Activated CD8-positive, alpha-beta memory T cell treated with anti-CD3 and anti-CD28 coated beads for 1 hour (primary cell): ENCODE measurements around the gene SOX18.

Experiments used
- DNase-seq, 2 donors: peaks; one replicate each; pipeline ENCODE4 v3.0.0-alpha.2; 2020; ENCODE audit warnings: low read depth in 1 of 2; ENCODE audit errors: extremely low read depth in 1 of 2

Gene SOX18

DNA sequence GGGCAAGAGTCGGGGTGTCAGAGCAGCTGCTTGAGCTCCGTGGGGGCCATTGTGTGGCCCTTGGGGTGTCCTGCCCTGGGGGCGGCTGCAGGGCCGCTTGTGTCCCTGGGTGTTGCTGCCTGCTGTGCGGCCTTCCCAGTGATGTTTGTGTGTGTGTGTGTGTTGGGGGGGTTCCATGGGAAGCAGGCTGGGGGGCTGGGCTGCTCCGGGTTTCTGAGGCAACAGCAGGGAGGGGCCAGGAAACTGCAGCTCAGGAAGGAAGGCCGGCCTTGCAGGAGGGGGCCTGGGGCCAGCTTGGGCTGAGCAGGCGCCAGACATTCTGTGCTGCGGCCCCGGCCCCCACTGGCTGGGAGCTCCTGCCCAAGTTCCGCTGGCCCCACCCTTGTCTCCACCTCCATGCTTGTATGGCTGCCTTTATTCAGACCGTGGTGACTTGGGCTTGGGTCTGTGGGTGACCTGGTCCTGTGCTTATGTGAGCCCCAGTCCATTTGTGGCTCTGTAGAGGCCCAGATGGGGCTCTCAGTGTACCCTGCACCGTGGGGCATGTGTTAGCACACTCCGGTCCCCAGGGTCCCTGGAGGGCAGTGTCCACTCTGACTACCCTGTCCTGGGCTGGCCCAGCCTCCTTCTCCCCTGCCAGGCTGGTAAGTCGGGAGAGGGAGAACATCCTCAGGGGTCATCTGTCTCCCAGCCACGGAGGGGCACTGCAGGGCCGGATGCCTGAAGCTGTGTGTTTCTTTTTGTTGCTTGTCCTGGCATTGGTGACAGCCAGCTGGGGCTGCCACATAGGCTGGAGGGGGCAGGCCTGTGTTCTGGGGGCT, 4.6 kb upstream of the SOX18 start:
- no peak for DNase-seq

DNA sequence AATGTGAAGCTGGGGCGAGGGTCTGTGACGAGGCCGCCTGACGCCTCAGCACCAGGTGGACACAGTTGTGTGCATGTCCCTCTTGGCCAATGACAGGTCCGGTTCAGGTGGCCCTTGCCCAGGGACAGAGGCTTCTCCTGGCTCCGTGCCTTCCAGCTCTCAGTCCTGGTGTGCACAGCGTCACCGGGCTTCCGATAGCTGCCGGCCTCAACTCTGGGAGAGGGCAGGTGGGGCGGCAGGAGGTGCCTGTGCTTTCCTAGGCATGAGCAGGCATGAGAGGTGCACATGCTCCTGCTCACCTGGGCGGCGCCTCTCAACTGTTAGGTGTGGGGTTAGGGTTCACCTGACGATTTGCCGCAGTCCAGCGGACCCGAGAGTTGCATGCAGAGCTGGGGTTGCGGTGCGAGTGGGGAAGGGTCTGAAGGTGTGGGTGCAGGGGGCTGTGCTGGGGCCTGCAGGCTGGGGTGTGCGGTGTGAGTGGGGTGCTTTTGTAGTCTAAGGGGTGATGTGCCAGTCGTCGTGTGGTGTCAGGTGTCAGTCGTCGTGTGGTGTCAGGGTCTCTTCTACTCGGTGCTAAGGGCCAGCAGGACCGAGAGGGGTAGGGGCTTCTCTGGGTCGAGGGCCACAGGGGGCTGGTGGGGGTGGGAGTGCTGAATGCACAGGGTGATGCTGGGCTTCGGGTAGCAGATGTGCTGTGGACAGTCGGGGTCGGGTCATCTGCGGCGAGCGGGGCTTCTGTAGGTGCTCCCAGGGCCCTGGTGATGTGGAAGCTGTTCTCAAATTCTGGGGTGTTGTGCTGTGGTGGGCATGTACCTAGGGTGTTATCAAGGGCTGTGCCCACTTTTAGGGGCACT, 3.8 kb upstream of the SOX18 start:
- DNase-seq: no peak

DNA sequence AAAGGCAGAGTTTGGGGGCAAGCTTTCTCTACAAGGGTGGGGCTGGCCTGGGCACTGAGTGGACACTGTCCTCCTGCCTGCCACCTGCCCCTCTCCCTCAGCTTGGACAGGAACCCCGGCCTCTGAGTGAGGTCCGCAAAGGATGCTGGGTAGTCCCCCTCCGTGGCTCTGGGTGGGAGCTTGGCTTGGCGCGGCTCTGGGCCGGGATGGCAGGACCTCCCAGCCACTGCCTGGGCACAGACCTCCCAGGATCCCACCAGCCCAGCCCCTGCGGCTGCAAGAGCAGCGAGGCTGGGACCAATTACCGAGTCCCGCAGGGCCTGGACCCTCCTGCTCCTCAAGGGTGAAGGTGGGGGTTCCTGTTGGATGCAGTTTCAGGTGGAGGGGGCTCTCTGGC, 2.9 kb upstream of the SOX18 start:
- DNase-seq: no peak

DNA sequence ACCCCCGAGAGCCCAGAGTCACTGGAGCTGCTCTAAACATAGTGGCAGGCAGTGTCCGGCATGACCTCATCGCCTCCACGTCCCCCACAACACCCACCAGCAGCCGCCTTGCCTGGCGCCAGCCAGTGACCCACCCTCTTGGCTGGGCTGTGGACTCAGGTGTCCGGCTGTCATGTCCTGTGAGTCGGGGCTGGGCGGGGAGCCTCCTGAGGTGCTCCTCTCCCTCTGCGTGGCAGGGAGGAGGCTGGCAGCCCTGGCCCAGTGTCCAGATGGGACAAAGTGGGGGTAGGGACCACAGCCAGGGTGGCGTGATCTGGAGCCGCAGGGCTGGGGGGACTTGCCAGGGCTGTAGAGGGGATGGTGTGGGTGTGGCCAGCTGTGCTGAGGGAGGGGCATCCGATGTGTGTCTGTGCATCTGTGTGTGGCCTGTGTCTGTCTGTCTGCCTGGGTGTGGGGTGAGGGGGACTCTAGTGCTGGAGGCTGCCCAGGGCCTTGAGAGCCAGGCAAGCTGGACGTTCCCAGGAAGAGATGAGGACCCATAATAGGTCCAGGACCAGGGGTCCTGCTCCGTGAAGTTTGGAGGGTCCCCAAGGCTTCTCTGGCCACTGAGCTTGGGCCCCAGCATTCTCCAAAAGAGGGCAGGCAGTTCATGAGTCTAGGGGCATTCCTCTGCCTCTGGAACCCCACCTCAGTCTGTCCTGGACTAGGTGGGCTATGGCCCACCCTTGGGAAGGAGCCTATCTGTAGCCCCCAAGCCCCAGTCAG, 2.3 kb upstream of the SOX18 start:
- DNase-seq: no peak

DNA sequence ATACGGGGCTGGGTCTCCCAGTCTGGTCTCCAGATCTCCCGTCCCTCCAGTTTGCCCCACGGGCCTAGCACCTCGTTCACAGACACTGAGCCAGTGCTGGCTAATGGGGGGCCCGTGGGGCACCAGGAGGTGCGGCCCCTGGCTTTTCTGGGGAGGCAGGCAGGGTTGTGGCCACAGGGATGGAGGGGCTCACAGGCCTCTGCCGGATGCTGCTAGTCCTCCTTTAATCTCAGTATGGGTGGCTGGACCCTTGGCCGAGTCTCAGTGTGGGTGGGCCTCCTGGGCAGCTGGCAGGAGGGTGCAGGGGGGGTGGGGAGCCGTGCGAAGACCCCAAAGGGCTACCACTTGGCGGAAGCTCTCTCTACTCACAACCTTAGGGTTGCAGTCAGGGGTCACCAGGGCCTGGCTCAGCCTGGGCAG, 1.6 kb upstream of the SOX18 start:
- no peak for DNase-seq

DNA sequence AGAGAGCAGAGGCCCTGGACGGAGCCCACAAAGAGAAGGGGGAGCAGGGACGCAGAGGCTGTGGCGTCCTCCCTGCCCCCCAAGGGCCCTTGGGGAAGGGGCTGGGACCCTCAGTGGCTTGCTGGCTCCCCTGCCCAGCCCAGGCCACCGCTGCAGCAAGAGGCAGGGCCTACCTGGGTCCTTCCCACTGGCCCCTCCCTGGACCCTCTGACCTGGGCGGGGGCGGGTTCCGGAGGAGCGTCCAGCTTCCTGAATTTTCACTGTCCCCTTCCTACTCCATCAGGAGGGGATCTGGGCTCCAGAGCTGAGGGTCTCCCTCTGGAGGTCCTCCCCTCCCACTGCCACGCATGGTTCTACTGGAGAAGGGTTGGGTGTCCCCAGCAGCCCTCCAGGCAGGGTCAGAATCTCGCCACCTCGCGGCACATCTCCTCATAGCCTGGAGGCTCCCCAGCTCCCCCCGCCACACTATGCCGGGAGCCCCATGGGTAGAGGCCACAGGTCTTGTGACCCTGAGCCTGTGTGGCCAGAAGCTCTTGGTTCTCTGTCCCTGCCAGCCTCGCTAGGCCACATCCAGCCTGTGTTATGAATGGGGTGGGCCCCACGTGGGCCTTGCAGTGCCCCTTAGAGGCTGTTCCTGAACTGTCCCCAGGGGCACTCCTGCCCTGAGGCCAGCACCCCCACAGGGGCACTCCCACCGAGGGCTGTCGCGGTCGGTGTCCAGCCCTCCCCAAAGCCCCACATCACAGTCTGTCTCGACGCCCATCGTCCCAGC, 1.0 kb upstream of the SOX18 start:
- no peak for DNase-seq

DNA sequence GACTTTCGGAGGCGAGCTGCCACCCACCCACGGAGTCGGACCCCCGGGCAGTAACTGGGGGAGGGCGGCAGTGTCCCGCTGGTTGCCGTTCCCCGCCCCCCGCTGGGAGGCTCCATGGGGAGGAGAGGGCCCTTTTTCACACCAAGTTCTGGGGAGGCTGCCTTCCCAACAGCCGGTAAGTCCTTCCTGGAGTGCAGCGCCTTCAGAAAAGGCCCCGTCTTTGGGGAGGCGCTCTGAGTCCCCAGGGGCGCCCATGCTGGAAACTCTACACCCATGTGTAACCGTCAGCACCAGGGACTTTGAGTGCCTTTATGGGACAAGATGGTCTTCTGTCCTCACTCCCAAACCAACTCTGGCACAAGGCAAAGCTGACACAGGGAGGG, 430 bp upstream of the SOX18 start:
- DNase-seq: no peak

DNA sequence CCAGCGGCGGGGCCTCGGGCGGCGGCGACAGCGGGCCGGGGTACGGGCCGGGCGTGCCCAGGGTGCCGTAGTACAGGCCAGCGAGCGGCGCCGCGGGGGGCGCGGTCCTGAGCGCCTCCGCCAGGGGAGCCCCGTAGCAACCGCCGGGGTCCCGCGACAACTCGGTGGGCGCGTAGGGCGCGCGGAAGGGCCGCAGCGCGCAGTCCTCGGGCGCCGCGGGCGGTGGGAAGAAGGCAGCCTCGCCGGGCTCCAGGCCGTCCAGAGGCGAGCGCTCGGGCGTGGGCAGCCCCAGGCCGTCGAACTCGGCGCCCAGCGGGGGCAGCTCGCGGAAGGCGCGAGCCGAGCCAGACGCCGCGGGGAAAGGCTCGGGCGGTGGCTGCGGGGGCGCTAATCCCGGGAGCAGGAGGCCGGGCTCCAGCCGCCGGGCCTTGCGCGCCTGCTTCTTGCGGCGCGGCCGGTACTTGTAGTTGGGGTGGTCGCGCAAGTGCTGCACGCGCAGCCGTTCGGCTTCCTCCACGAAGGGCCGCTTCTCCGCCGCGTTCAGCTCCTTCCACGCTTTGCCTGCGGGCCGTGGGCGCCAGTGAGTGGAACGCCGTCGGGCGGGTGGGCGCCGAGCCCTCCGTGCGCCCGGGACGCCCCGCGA, 916 bp downstream of the SOX18 start:
- no peak for DNase-seq

DNA sequence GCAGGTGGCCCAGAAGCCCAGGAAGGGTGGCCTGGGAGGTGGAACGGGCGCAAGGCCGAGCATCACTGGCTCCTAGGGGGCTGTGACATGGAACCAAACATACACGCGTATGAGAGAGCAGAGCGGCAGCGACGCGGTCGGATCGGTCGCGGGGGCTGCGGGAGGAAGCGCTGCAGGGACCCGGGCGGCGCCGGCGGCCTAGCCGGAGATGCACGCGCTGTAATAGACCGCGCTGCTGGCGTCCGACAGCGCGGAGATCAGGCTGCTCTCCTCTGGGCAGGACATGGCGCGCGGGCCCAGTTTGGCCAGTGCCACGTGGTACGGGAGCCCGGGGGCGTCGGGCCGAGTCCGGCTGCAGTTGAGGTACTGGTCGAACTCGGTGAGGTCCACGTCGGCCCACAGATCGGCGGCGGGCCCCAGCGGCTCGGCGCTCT, 1.5 kb downstream of the SOX18 start:
- DNase-seq: no peak

DNA sequence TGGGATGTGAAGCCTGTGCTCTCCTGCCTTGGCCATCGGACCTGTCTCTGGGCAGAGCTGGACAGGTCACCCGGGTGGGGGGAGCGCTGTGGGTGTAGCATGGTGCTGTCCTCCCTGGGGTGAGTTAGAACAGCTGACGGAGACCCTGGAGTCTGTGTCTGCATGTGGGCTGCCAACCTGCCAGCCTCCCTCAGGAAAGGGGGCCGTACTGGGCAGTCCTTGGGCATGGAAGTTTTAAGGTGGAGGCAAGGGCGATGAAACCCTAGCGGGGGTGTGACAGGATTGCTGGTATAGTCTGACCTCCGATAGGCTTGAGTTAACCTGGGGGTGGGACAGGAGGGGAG, 2.4 kb downstream of the SOX18 start:
- no peak for DNase-seq

DNA sequence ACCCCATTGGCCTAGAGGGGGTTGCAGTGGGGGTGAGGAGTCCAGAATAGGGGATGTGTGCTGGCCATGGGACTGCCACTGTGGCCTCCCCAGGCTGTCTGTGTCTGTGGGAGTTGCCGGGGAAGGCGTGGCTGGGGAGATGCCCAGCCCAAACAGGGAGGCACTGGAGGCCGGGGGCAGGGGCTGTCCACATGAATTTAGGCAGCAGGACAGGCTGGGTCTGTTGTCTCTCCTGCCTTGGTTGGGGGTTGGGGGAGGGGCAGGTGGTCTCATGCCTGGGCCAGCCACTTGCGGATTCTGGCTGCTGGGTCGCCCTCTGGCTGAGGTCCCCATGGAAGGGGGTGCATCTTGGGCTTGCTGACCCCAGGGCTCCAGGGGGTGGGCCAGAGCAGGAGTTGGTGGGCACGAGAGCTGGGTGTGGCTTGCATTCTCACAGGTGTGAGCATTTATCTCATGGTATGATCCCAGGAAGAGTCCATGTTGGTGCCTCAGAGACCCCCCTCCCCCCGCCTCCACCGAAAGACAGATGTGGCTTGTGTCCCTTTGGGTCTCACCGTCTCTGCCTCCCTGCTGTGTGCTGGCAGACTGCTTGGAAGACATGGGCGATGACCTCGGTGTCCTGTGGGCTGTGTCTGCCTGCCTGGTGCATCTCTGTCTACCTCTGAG, 4.0 kb downstream of the SOX18 start:
- no peak for DNase-seq

DNA sequence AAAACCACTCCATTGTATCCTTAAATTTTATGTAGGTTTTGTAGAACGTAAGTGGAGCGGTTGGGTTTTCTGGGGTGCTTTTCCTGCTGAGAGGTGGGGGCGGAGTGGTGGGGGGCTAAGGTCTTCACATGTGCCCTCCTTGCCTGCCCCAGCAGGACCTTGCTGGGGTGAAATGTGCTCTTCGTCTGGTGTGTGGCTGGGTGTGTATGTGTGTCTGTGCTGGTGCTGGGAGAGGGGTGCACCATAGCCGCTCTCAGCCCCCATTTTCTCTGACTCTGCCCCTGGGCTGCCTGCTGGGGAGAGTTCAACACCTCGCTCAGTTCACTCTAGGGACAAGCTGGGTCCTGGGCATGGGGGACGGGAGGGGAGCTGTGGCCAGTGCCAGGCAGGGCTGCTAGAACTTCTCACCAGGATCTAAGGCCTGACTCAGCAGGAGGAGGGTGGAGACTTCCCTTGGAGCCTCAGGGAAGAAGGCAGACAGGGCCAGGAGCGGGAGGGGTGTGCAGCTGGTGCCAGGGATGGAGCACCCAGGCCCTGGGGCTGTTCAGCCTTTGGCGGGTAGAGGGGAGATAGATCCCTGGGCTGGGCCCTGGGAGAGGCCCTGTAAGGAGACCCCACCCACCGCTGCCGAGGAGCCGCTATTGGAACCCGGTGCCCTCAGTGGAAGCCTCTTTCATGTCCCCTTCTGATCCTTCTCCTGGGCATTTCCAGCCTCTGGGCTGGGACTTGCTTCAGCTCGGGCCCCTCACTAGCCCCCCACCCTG, 4.8 kb downstream of the SOX18 start:
- no peak for DNase-seq

DNA sequence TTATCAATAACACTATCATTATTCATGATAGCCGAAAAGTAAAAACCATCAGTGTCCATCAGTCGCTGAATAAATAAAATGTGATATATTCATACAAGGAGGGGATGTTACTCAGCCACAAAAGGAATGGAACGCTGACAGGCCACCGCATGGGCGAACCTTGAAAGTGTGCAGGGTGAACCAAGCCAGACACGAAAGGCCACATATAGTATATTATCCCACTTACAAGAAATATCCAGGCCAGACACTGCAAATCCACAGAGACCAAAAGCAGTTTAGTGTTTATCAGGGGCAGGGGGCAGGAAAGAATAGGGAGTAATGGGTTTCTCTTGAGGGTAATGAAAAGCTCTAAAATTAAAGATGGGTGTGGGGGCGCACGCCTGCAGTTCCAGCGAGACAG, 5.7 kb downstream of the SOX18 start:
- no peak for DNase-seq

DNA sequence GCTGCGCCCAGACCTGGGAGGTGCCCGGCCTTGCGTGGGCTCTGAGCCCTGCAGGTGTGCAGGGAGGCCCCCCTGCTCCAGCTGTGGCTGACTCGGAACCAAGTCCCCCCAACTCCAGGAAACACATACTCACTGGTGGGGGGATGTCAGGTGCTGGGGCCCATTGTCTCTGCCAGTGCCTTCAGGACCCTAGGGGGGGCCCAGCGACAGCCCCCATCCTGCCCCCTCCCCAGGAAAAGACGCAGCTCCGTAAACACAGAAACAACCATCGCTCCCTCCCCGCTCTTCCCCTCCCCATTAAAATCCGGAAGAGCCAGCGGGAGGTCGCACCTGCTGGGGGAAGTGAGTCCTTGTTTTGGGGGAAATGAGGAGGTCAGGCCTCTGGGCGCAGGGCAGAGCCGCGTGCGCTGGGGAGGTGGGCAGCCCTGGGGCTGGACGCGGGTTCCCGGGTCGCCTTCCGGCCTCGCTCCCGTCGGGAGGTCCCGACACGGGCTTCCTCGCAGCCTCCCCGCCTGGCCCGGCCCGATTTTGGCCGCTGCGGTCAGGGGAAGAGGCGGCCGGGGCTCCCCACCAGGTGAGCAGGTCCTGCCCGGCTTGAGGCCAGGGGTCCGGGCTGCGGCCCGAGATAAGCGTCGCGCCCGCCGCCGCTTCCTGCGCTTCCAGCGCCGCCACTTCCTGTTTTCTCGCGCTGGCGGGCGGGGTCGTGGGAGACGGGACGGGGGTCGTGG, 7.2 kb downstream of the SOX18 start:
- no peak for DNase-seq

DNA sequence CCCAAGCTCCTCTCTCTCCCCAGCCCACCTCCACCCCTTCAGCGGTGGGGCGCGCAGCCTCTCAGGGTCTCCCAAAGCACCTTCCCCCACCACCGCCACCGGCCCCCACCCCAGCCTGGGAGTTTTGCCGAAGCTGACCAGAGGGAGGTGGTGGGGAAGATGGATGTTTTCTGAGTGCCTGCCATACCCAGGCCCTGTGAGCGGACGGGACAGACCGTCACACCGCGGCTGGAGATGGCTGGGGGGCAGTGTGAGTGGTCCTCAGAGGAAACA, 7.7 kb downstream of the SOX18 start:
- no peak for DNase-seq

DNA sequence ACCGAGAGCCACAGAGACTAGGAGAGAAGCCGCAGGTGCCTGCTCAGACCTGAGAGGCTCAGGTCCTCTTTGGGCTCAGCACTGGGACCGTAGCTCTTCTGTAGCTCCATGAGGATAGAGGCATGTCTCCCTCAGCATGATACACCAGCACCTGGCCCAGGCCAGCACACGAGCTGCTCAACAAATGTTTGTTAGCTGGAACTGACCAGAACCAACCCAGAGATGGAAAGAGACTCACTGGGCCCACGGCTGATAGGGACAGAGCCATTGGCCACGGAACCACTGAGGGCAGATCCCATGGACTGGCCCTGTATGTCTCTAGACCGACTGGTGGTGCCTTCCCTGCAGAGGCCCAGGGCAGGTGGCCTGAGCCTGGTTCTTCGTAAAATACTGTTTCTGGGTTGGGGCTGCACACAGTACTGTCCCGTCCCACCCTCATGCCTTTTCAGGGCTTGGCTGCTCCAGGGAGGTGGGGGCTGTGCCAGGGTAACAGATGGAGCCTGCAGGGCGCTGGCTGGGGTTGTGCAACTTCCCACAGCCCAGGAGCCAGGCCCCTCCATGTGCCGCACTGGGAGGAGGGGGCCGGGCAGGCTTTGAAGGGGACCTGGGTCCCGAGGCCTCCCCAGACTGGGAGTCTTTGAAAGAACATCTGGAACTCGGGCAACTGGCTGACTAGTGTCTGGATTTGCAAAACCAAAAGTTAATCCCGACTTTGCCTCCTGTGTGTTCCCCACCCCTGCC, 8.2 kb downstream of the SOX18 start:
- no peak for DNase-seq

DNA sequence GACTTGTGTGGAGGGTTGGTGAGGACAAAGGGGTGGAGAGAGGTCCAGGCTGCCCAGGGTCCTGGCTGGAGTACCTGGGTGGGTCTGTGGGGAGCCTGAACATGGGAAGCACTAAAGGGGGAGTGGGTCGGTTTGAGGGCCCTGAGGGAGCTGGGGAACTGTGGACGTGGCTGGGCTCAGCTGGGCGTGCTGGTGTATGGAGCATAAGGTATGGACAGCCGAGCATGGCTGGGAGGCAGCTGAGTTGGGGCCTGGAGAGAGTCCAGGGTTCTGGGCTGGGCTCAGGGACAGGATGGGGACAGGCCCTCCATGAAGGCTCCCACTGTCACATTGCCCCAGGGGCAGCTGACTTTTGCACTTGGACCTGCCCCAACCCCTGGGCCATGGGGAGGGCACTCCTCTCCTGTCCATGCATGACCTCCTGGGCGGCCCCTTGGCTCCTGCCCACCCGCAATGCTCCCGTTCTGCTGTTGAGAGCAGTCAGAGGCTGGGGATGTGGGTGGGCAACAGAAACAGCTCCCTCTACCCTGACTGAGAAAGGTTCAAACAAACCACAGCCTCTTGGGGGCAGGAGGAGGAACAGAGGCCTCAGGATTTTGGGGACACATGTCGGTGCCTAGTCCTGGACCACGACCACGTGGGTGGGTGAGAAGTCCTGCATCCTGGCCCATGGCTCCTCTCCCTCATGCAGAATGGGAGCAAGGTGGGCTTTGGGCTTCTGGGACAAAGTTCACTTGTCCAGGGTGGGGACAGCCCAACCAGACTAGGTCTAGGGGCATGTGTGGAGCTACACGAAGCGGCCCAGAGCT, 9.0 kb downstream of the SOX18 start:
- no peak for DNase-seq
